Effector CD8-positive, alpha-beta T cell (primary cell): ENCODE measurements around the gene MYO7A.

Experiments
- DNase-seq: peaks from one replicate; lab custom pipeline; 2025; lab: John Stamatoyannopoulos, UW

MYO7A gene

GRCh38 chr11:77111946-77112345, 16.1 kb upstream of the MYO7A start:
- DNase-seq = no peak

GRCh38 chr11:77112641-77113381, 15.2 kb upstream of the MYO7A start:
- no peak for DNase-seq

- no peak for DNase-seq
Measured at GRCh38 chr11:77113382-77114088, 14.5 kb upstream of the MYO7A start.

GRCh38 chr11:77114089-77114463, 14.0 kb upstream of the MYO7A start:
- DNase-seq = no peak

- DNase-seq = no peak
Measured at GRCh38 chr11:77115181-77115611, 12.8 kb upstream of the MYO7A start.

GRCh38 chr11:77115956-77116355, 12.1 kb upstream of the MYO7A start:
- no peak for DNase-seq

- DNase-seq = no peak
Measured at GRCh38 chr11:77117492-77117891, 10.6 kb upstream of the MYO7A start.

GRCh38 chr11:77118086-77118485, 10.0 kb upstream of the MYO7A start:
- DNase-seq = no peak

GRCh38 chr11:77118971-77119370, 9.1 kb upstream of the MYO7A start:
- no peak for DNase-seq

- DNase-seq = no peak
Measured at GRCh38 chr11:77119531-77119936, 8.5 kb upstream of the MYO7A start.

GRCh38 chr11:77120571-77120970, 7.5 kb upstream of the MYO7A start:
- DNase-seq = no peak

- no peak for DNase-seq
Measured at GRCh38 chr11:77121096-77121640, 6.9 kb upstream of the MYO7A start.

GRCh38 chr11:77121876-77122575, 6.0 kb upstream of the MYO7A start:
- DNase-seq = no peak

GRCh38 chr11:77122576-77123212, 5.4 kb upstream of the MYO7A start:
- DNase-seq = no peak

GRCh38 chr11:77123591-77123990, 4.5 kb upstream of the MYO7A start:
- no peak for DNase-seq

- no peak for DNase-seq
Measured at GRCh38 chr11:77124041-77124440, 4.0 kb upstream of the MYO7A start.

- no peak for DNase-seq
Measured at GRCh38 chr11:77124488-77124887, 3.6 kb upstream of the MYO7A start.

GRCh38 chr11:77125191-77125590, 2.9 kb upstream of the MYO7A start:
- DNase-seq = no peak

- DNase-seq = no peak
Measured at GRCh38 chr11:77125695-77126094, 2.4 kb upstream of the MYO7A start.

GRCh38 chr11:77126156-77126775, 1.8 kb upstream of the MYO7A start:
- DNase-seq = no peak

- DNase-seq = no peak
Measured at GRCh38 chr11:77126861-77127234, 1.2 kb upstream of the MYO7A start.
